Glomerular endothelial cell (primary cell): ENCODE data around the gene EML1. TPM values are rescaled to one million over a fixed set of nuclear protein-coding genes. Genes with fewer than 3 reads are reported as not detected.

Experiments used
- DNase-seq: peaks from one replicate; pipeline ENCODE4 v3.0.0-alpha.2; 2011; ENCODE audit warnings: low read depth, low spot score; ENCODE audit errors: extremely low read depth
- total RNA-seq: library from RNA; depleted of rRNA; stranded (reverse); fragments of >200 nt; gene quantifications from 2 replicates; pipeline ENCODE4 v1.2.3, GENCODE V29; 2015

Gene EML1
- total RNA-seq, 1 donor from 2014 or later, result 33.7 TPM

DNA sequence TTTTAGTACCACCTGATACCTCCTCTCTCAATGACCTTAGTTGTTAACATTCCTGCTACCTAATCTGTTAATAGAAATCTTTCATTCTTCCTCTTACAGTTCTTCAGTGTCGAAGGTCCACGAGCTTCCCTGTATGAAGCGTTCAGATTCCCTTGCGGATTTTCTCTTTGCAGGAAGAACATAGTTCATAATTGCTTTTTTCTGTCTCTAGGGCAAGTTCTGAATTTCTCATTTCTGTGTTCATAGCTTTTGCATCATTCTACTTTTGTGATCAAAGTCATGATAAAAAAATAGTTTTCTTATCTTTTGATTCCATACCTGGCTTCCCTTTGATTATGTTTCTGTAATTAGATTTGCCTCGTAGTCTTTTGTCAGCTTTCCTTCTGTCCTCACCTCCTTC lies 94.9 kb downstream of the EML1 start:
- no peak for DNase-seq

DNA sequence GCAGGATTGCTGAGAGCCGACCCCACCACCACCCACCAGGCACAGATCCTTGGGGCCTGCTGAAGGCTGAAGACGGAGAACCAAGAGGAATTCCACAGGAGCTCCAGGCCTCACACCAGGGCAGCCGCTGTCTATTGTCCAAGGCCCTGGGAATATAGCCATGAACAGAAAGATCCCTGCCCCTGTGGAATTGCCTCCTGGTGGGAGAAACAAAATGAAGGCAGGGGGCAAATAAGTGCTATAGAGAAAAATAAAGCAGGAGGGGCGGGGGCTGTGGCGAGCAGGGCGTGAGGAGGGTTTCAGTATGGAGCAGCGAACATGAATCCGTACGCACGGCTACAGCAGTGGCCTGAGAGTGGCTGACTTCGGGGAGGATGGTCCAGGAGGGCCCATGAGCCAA lies 96.1 kb downstream of the EML1 start:
- DNase-seq, result no peak

DNA sequence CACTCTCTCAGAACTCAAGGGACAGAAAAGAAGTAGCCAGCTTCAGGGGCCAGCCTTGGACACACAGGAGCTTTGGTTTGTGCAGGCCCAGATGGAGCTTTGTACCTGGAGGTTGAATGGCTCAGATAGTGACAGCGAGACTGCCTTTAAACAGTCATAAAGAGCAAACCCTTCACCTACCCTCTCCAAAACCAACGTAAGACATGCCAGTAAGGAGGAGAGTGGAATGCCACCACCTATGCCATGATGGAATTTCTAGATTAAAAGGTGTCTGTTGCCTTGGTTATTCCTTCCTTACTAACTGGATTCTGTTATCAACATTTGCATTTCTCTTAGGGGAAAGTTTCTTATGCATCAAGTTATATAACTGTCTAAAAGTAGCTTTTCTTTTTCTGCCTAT lies 98.1 kb downstream of the EML1 start:
- DNase-seq, result no peak

DNA sequence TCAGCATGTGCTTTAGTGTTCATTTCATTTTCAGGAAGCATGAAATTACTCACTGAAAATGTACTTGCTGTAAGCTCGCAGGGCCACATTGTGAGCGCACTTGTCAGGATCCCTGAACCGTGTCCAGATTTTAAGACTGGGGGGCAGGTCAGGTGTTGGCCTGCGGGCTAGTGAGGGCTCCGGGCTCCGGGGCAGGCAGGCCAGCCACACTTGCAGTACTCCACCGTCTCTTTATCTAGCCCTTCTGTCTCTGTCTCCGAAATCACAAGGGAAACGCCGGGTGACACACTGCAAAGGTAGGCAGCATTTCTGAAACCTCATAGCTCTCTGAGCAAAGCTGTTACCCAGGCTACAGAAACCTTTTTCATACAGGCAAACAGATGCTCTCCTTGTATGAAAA lies 98.7 kb downstream of the EML1 start:
- no peak for DNase-seq

DNA sequence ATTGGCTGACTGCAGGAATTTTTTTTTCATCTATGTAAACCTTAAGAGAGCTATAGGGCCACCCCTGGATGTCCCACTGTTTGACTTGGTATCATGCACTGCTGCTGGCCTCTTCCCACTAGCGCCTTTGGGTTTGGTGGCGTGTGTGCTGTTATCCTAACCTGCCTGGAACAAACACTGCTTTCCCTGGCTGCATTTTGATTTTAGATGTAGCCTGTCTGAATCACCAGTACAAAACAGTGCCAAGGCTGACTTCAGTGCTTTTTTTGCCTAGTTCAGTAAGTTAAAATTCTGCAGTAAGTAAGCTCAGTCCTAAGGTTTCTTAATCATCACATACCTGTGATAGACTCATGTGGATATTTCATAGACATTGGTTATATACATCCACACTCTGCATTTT lies 99.2 kb downstream of the EML1 start:
- DNase-seq, result no peak

DNA sequence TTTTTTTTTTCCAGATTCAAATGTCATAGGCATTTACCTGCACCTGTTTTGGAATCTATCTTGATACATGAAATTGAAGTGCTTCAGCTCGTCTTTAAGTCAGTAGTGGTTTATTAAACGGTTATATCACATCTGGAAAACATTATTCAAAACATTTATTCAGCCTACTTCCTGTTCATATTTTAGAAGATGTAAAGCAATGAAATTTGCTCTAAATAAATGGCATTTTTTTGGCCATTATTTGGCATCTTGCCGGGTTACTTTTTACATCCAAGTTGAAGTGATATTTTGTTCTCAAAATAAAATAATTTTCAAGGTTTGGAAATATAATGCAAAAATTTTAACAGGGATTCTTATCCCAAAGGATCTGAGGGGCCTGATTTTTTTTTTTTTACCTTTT lies 103.1 kb downstream of the EML1 start:
- DNase-seq, result no peak

DNA sequence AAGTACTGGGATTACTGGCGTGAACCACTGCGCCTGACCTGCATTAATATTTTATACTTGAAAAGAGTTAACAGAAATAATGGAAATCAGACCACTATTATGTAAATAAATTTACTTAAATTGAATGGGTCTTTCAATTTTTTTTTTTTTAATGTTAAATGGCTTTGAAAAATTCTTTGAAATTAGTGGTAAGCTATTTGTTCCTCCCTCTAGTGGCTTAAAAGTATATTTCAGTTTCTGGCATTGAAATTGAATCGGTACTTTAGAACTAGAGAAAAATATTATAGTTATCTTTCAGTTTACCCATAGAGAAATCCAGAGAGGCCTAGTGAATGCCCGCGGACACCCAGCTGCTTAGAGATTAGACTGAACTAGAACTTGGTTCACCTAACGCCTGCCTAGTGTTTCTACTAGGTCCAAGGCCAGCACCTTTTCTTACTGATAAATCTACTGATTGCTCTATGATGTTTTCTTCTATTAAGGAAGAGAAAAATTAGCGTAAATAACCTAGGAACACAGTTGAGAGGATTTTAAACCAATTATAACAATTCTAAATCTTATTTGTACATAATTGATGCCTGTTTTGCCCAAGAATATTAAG lies 106.5 kb downstream of the EML1 start:
- no peak for DNase-seq

DNA sequence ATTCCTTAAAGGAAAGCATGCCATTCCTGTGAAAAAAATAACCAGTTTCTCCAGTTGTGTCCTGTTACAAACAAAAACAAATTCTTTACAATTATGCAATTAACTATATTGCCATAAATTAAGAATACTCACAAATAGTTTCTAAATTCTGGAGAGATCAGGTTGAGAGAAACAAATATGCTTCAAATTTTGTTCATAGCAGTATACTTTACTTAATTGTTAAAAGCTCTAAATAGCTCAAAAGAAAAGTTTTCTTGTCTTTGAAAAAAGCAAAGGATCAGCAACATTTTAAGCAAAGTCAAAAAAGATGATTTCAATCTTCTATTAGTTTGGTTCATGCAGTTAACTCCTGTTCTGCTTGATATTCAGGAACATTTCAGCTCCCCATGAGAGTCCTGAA lies 109.7 kb downstream of the EML1 start:
- DNase-seq, result no peak

DNA sequence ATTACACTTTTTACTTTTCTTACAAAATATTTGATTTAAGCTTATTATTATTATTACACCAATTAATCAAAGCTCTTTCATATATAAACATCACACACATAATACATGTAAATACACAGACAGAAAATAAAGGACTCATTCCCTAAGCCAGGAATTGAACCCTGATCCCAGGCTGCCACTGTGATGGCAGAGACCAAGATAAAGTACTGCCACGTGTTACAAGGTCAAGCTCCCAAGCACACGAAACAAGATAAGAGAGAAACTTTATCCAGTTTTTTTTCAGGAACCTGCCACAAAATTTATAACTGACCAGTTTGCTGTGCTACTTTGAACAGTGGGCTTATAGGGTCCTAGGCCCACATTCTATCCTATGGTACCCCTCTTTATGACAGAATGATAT lies 111.3 kb downstream of the EML1 start:
- DNase-seq, result no peak

DNA sequence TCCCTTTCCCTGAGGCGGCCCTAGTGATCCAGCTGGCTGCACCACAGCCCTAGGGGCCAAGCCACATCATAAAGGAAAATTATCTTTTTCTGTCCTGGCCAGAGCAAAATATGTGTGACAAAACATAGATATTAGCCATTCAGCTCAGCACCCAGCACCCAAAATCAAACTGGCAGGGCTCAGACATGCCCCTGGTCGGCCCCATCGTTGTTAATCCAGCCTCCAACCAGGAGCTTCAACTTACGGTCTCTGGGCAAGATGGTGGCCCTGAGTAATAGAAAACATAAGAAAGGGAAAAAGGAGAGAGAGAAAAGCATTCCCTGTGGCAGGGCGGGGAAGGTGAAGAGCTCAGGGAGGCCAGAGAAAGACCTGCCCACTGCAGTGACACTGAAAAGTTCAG lies 111.9 kb downstream of the EML1 start:
- no peak for DNase-seq

DNA sequence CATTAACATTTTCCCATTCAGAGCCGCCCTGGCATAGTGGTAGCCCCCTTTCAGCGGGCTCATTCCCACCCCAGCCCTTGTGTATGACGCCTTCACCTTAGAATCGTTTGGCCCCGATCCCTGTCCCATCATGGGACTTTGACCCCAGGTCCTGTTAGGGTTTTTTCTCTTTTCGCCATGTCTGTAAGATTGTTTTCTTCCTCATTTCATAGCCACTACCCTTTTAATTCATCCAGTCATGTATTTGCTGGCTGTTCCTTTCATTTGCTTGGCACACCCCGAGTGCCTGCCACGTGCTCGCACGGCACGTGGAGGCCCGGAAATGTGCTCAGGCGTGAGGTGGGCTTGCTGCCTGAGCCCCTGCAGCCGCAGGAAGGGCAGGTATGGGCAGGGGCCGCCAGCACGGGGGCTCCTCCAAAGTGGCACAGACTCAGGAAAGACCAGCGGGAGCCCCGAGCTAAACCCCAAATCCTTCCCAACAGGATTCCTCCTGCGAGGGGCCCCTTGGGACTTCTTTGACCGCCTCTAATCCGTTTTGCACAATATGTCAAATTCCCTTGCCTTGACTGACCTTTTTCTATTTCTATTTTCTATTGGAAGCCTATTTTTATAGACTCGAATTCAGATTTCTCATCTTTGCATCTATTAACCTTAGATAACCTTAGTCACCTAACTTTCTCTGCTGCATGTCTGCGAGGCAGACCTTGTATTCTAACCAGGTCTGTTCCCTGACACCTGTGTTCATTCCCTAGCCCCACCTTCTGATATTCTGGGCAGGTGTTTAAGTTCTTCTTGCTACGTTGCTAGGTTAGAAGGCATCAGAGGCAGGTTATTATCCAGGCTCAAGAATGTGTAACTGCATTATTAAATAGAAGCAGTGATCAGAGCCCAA lies 114.8 kb downstream of the EML1 start:
- no peak for DNase-seq

DNA sequence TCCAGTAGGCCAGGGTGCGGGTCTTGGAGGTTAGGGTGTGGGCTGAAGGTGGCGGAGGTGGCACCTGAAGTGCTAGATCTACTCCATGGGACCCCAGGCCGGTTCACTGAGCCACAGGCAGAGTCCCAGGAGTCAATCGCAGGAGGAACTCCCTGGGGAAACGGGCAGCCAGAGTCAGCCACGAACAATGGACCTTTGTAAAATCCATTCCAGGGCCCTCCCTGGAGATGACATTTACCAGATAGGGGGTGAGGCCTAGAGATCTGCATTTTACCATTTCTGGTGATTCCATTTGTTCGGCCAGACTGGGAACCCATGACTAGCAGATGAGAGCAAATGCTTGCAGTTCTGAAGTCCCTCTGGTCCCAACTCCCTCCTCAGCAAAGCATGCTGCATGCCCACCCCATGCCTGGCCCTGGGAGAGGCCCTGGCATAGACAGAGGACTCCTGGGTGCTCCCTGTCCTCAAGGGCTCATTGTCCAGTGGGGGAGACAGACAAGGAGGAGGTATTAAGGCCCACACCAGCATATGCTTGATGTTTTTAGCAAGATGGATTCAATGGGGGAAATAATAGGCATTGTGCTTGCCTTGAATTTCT lies 115.5 kb downstream of the EML1 start:
- DNase-seq, result no peak

DNA sequence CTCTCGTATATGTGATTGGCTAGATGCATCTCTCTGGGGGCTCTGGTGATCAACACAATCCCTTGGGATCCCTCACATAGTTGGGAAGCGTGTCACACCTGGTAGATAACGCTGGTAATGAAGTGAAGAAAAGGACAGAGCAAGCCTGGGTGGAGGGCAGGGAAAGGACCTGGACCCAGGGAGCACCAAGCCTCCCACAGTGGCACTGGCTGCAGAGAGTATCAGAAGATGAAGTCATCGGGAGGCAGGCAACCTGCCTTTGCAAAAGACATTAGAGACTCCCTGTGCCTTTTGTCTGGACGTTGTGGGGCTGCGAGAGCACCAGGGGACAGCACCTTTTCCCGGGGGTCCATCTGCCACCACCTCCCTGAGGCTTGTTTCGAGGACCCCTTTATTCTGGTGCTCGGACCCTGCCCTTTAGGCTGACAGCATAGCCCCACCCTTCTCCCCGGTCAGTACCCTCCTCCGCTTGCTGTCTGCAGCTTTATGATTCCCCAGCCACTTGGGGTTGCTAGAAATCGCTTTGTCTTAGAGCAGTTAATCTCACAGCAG lies 116.4 kb downstream of the EML1 start:
- DNase-seq, result no peak

DNA sequence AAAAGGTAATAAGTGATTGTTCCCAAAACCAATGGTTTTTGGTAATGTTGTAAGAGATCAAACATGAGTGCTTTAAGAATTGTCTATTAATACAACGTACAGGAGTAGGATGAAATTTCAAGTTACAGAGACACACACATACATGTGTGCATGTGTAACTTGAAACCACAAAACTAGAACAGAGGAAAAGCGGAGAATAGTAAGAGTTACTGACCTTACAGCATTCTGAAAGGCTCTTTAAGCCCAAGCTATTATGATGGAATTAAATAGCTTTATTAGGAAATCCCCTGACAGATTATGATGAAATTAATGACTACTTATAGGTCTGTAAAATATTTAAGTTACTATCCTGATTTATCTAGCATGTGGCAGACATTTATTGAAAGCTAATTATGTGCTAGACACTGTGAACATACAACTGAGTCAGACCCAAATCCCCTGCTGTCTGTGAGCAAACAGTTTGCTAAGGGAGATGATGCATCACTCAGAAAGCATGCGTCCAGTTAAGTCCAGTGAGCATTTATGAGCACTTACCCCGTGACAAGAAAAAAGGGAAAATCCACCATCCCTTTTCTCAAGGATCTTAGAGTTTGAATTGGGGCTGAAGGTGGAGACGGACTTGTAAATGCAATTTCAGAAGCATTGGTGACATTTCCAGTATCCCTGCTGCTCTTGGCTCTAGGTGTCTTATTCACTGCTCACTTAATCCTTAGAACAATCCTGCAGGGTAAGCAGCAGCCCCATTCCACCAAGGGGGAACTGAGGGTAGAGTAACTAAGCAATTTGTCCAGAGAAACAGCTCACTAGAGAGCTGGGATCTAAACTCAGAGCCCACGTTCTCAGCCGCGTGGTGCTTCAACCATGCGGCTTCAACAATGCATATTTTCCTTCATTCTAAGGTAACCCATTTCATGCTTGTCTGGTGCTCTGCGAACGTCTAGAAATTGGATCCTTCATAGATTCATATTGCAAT lies 117.4 kb downstream of the EML1 start:
- no peak for DNase-seq

DNA sequence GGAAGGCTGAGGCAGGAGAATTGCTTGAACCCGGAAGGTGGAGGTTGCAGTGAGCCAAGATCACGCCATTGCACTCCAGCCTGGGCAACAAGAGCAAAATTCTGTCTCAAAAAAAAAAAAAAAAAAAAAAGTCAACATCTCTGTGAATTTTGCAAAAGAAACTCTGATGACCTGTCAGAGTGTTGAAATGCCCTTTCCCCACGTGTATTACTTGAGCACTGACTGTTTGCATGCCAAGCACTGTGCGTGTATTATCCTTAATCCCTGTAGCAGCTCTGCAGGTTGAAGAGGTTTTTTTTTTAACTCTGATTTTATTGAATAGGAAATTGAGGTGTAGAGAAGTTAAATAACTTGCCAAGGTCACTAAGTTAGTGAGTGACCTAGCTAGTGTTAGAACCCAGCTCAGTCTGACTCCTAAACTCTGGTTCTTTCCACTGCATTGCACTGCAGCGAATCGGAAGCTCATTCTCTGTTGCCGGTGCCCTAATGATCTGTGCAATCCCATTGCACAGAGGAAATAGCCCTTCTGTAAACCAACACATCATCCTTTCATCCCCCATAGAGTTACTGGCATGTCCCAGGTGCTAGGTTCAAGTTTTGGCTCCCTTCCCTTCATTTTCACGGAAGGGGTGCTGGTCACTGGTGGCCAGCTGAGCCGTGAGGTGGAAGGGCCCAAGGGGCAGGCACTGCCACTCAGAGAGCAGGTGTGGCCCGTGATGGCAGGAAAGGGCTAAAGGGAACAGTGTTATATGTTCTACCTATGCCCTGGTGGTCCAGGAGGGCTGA lies 122.3 kb downstream of the EML1 start:
- no peak for DNase-seq

DNA sequence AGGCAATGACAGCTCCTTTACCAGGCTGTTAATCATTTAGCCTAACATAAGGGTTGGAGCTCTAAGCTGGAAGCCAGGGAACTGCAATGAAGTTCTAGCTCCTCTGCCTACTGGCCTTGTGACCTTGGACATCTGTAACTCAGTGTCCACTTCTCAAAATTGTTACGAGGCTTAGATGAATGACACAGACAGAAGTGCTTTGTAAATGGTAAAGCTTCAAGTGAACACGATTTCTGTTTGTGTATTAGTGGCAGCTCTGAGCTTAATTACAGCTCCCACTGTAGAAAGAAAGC lies 122.8 kb downstream of the EML1 start:
- DNase-seq, result no peak

DNA sequence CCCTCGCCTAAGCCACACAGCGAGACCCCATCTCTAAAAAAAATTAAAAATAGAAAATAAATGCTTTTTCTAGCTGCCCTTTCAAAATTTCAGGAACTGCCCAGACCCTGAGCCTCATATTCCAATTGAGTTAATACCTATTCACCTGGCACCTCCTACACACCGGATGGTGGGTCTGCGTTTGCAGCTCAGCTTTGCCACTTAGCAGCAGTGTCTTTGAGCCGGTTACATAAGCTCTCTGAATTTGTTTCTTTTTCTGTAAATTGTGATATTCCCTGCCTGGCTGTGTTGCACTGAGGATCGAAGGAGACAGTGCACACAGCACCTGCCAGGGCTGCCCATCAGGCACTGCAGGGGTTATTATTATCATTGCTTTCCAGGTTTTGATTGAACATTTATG lies 125.6 kb downstream of the EML1 start:
- DNase-seq, result no peak

DNA sequence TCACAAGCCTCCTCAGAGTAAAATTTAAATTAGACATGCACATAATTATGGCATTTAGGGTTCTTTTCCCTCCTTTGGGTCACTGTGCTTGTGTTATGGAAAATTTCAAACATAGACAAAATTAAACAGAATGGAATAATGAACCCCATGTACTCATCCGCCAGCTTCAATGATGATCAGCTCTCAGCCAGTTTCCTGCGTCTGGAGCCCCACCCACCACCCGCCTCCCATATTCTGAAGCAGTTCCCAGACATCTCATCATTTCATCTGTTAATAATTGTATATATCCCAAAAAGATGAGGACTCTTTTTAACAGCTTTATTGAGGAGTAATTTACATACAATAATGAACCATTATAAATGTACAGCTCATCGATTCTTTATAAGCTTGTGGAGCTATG lies 128.2 kb downstream of the EML1 start:
- no peak for DNase-seq

DNA sequence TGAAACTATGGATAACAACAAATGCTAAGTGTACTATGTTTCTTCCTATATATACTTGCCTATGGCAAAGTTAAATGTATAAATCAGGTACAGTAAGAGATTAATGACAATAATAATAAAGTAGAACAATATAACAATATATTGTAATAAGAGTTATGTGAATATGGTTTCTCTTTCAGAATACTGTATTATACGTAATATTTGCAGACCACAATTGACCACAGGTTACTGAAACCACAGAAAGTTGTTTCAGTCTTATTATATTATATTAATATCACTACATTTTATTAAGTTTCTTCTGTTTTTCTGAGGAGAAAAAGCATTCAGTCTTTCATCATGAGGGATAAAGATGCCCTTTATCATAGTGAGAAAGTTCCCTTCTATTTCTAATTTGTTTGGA lies 131.2 kb downstream of the EML1 start:
- no peak for DNase-seq

DNA sequence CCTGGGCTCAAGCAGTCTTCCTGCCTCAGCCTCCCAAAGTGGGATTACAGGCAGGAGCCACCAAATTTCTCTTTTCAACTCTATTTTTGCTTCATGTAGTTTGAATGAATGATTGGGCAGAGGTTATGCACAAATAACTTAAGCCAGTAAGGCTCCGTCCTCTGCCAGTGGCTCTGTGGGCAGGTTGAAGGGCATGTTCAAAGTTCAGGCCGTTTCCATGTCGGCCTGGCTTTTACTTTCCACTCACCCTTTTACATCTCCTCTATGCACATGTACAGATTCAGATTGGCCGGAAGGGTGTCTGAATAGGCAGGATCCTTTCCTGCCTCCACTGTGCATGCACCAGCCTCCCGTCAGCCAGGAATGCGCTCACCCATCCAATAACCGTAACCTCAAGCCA lies 132.3 kb downstream of the EML1 start:
- no peak for DNase-seq
